NCI-H1105 (cell line): Measurements from ENCODE around the gene FOXL2NB.

ENCODE experiments used
- DNase-seq: peaks from one replicate; lab custom pipeline; 2025; lab: John Stamatoyannopoulos, UW

FOXL2NB gene

GRCh38 chr3:138933068-138933668, 13.8 kb upstream of the FOXL2NB start:
- DNase-seq, result no peak

DNA sequence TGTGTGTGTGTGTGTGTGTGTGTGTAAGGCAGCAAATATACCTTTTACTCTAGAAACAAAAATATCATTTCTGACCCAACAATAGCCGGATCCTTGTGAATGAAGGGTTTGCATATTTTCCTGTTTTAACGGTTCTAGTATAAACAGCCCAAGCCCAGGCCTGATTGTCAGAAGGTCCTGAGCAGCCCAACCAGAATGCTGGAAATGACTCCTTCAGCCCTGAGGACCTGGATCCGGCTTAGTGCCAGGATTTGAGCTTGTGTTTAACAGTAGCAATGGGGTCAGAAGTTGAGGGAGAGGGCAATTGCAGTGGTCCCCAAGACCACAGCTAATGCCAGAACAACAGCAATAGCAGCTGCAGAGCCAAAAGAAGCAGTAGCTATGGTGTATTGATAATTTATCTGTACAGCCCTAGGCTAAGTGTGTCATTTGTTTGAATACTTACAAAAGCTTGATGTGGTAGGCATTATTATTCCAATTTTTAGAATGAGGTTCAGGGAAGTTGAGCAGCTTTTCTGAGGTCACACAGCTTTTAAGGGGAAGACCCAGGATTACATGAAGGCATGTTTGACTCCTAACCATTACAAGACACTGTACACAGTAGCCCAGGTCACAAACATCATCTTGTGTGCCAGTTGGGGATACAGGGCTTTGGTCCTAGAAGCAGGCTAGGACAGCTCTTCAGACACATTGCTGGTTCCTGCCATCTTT, 12.9 kb upstream of the FOXL2NB start:
- DNase-seq, result no peak

DNA sequence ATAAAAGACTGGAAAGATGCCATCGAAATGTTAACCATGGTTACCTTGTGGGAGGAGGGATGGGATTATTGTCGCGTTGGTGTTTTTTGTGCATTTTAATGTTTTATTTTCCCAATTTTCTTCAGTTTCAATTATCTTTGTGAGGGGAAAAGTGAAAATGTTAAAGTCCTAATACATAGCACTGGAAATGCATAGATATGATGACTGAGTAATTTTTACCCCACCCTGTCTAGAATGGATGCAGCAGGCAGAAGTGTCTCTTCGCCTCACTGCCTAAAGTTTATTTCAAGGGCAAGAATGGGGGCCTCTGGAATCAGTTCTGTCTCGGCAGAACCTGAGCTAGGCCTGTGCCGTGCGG, 11.5 kb upstream of the FOXL2NB start:
- no peak for DNase-seq

DNA sequence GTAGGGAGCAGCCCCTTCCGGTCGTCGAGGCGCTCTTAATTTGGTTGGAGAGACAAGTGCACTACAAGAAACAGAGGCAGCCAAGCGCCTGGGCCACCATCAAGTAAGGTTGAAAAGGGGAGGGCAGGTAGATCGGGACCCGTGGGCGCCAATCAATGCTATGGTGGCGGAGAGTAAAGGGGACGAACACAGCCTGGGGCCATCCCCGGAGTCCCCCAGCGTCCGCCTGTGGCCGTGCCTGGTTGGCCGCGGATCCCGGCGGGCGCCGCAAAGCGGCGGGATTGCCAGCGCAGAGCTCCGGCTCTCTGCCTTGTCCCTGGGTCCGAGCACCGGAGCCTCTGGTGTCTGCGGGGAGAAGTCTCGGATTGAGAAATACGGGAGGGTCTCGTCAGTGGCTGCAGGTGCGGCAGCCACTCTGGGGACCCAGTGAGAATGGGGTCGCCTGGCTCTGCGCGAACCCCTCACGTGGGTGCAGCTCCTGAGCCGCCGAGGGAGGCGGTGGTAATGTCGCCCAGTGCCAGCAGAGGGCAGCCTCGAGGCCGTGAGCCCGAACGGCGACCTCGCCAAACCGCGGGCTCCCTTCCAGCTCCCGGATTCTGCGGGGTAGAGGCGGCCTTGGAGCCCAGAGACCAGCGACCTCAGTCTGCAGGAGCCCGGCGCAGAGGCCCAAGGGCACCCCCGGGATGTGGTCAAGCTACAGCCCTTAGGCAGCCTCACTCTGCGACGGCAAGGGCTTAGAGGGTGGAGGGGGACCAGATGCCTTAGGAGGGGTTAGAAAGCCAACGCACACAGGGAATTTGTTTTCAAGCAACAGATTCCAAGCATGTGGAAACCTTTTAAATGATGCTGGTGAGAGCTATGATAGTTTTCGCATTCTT, 10.9 kb upstream of the FOXL2NB start:
- DNase-seq, result peak; percentile 58

DNA sequence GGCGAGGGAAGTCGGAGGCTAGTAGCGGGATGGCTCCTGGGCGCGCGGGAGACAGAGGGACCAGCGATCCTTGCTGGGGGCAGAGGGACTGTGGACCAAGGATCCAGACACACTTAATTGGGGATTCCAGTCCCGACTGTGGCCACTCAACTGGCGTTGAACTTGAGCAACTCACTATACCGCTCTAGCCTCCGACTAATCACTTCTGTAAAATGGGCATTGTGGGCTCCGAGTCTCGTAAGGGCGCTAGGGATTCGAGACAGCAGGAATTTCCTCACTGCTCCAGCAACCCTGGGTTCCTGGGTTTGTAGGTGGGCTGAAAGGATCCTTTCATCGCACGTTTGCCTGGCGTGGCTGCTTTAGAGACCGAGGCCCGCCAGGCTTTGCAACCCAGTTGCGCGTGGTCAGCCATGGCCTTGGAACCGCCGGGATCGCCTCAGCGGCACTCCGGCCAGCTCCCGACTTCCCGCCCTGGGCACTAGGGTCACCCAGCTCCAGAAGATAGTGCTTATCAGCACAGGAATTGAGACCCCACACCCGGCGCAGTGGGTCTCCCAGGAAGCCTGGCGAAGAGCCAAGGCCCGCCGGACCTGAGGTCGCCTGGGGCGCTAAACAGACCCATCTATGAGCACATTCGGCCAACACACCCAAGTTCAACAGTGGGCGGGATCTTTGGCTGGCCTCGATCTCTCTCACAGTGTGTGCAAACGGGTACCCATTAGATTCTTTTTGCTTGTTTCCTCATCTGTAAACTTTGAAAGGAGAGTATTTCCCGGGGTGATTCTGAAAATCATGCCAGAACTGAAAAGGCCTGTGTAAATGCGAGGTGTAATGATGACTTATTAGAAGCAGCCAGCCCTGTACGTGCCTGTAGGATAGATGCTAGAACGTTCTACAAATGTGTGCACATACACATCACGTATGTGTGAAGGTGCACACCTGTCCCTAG, 10.0 kb upstream of the FOXL2NB start:
- no peak for DNase-seq

DNA sequence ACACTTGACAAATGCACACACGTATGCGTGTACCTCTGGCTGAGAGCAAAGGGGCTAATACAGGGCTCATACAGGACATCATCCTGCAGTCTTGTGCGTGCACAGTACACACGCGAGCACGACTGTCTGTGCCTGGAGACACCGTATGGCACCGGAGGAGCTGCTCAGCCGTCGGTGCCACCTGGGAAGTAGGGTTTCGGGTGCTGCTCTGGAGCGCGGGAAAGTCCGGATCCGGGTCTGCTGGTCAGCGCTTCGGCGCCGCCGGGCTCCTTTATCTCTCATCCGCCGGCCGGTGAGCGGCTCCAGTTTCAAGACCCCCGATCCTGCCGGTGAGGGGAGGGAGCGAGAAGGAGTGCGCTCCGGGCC, 9.3 kb upstream of the FOXL2NB start:
- no peak for DNase-seq

DNA sequence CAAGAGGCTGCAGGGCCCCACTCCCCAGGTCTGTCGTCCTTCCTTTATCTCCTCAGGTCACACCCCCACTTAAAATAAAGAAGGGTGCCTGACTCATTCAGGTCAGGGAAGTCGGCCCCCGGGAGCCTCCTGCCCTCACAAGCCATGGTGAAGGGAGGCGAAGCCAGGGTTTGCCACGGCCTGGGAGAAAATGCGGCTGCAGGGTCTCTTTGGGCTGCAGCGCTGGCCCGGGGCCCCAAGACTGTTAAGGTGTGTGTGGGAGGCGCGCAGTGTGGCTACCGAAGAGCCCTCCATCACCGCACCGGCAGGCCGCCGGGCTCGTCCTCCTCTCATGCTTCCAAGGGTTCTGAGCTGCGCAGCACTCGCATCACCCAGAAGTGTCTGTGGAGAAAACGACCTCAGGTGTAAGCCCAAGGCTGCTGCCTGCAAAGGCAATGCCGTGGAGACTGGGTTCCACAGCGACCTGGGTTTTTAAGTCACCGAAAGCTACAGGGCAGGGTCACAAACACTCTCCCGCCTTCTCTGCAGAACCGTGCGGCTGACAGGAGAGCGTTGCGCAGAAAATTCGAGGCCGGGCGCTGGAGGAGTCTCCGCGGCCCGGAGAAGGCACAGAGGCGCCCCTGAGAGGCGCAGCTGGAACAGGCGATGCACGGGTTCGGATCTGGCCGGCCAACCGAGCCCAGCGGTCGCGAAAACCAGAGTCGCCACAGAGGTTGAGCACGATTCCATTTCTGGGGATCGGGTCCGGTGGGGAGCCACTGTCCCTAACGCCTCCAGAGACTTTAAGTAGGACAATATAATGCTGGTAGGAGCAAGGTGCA, 8.8 kb upstream of the FOXL2NB start:
- DNase-seq, result no peak

DNA sequence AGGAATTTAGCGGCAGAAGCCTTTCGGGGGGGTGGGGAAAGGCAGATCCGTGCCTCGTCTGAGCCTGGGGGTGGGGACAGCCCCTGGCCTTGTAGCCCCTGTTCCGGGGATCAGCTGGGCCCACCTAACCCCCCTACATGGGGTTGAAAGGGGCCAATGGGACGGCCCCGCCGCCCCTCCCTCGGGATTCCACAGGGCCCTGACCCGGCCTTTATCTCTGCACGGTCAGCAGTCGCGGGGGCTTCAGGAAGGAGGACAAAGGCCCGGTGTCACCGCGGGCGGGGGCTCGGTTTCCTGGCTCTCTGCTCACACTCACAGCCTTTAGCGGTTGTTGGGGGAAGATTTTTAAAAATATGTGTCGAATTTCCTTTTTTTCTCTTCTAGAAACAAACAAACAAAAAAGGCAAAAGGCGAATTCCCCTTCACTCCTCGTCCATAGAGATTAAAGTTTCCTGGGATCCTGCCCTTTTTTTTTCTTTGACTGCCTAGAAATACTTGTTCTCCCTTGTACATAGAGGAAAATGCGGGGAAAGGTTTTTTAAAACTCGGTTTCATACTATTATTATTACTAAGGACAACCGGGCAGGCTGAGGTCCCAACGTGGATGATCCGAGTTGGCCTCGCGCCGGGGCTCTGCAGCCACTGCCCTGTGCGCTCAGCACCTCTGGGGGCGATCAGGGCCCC, 8.0 kb upstream of the FOXL2NB start:
- no peak for DNase-seq

DNA sequence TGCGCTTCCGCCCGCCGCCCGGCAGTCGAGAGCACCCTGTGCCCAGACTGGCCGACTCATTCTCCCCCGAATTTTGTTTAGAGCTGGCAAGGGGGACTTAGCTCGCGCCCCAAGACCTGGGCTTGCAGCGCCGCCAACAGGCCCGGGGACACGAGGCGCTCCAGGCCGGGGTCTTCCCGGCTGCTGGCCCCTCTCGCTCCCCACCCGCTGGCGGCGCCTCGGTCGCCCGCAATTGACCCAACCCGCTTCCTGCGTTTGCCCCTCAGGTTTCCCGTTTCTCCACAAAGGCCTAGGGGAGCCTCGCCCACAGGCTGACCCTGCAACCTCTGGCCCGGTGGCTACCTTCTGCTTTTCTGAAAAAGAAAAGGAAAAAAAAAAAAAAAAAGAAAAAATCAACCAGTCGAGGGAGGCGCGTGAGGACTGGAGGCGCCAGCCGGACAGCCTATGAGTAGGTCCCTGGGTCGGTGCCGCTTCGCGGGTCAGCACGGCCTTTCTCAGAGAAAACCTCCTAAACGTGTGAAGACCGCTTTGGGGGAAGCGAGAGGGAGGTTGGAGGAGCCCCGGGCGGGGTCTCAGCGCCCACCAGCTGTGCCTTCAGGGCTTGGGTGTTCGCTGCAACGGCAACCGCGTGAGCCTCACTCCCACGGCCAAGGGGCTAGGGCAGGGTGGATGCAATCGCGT, 7.3 kb upstream of the FOXL2NB start:
- no peak for DNase-seq

GRCh38 chr3:138940446-138940845, 6.6 kb upstream of the FOXL2NB start:
- no peak for DNase-seq

- DNase-seq, result no peak
These were observed 5.6 kb upstream of the FOXL2NB start for GRCh38 chr3:138941259-138941885.

DNA sequence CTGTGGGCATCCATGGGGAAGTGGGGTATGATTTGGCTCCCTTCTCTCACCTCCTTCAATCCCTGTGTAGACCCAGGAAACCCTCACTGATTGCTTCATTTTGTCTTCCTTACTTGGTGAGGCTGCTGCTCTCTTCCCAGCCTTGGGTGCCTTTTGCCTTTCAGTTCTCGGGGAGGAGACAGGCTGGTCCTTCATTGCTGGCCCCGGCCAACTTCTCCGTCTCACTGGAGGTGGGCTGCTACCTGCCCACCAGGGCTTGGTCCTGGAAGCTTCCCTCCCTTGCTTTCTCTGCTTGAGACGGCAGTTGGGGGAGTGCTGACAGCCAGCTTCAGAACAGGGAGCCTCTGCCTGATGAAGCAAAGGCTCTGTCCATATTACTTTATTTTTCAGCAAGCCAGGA, 4.7 kb upstream of the FOXL2NB start:
- DNase-seq, result no peak

GRCh38 chr3:138942861-138943623, 4.0 kb upstream of the FOXL2NB start:
- DNase-seq, result no peak

DNA sequence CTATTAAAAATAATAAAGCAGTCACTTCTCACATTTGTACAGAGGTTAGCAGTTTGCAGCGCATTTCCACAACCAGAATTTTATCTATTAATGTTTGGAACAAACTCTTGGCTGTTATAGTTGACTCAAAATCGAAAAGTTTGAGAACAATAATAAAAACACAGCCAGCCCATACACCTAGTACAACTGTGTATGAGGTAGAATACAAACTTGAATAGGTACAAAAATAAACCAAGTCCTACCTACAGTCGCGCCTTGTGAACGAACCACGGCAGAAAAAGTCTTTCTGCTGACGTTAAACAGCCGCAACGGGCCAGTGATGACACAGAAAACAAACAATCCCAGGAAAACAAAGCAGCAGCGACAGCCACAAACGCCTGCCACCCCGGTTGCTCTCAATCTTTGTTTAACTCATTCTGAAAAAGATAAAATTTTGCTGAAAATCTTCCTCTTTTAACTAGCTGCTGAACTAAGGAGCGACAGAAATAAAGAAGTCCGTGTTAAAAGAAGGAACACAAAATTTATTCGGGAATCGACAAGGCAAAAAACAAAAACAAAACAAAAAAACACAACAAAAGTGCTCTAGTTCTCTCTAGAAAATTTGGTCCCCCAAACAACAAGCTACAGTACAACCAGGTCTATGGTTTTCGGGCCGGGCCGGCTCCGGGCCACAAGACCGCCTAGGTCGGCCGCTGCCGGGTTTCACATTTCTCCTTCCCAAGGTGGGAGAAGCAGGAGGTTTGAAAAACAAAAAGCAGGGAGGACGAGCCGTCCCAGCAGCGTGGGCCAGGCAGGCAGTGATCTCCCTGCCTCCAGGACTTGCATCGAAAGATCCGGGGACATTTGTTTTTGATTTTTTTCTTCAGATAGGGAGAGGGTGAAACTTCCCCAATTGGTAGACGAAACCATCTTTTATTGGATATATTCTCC, 3.0 kb upstream of the FOXL2NB start:
- no peak for DNase-seq

- no peak for DNase-seq
These were observed 2.4 kb upstream of the FOXL2NB start for GRCh38 chr3:138944654-138944928.

- peak; percentile 31 for DNase-seq
These were observed 1.9 kb upstream of the FOXL2NB start for GRCh38 chr3:138944929-138945708.
